NCI-H1092 treated with DMSO at 0.1 percent for 48 hours (cell line): ENCODE results near the gene SYTL2.
A peak's percentile ranks its signal among the peaks of the same experiment; 100 is the strongest.

Experiments used
- DNase-seq: peaks from one replicate; lab custom pipeline; 2025; lab: John Stamatoyannopoulos, UW

SYTL2 gene

DNA sequence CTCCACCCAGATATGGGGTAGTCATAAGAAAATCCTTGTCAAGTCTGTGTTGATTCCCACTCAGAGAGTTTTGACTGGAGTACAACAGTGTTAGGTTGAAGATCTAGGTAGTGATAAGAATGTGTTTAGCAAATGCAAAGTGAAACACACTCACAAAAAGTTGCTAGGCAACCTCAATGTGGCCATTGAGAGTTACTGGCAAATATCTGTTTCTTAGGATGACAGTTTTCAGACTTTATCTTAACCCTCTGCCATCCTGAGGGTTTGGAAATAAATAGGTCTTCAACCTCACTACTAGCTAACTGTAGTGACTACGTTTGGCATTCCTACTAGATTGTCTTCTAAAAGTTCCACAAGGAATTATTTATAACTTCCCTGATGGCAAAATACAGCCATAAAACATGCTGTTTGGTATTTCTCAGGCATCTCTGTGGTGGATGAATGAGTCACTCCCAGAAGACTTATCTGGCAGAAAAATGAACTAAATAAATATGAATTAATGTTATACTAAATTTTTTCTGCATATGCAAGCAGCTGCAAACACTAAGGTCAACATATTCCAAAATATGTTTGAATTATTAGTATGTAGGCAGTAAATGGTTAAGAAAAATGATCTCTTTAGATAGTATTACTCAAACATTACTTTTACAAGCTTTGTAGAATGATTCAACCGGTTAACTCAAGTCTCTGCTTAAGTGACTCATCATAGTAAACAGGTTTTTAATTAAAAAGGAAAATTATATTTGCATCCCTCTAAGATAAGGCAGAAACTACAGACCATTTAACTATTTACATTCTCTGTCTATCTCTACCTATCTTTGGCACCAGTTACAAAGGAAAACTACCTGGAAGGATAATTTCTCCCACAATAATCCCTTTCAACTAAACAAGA, 17.1 kb upstream of the SYTL2 start:
- no peak for DNase-seq

DNA sequence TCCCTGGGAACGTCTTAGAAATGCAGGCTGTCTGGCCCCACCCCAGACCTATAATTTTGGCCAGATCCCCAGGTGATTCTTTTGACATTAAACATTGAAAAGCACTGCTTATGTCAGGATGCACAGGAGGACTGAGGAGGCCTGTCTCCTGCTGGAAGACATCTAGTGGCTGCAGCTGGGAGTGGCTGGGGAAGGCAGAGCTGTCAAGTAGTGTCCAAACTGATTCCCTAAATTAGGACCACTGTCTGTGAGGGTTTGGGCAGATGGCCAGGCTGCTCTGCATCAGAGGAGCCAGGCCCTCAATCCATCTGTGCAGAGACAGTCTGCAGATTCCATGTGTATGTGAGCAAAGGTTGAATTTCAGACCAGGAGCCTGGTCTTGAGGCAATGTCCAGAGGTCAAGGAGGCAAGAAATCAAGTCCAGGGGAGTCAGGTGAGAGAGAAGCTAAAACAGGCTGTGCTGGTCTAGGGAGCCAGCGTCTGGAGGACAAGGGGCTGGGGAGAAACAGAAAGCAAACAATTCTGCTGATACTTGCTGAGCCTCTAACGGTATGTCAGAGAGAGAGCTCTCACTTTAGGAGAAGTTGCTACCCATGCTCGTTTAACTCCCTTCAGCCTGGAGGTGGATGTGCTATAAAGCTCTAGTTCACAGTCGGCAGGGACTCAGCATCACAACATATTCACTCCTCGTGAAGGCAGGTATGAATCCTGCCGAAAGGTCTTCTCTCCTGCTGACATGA, 15.3 kb upstream of the SYTL2 start:
- DNase-seq = peak; percentile 4

DNA sequence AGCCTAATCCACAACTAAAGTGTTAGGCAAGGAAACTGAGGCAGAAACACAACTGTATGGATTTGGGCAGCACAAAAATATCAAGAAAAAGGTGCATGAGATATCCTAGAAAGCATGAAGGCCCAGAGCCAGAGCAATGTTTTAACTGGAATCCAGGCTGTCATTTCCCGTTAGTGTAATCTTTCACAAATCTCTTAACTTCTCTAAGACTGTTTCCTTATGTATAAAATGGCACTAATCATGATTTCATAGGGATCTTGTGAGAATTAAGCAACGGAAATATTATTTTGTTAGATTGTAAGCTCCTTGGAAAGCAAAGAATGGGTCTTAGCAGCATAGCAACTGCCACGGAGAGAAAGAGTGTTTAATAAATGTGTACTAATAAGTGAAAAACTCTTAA, 14.7 kb upstream of the SYTL2 start:
- DNase-seq = no peak

DNA sequence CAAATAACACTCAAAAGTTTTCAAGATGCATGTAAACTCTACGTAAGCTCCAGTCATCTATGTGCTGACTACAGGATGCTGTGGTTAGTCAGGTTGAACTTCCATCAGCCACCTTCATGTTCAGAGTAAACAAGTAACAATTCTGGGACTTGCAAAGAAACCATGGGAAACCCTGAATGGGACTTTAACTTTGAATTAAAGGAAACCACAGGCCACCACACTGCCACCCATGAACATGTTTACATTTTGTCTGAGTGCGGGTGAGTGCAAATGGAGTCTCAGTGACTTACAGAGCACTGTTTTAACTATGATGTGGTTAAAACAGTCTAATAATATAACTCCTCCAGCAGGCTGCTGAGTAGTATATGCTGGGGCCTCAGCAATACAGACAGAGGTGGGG, 12.9 kb upstream of the SYTL2 start:
- no peak for DNase-seq

DNA sequence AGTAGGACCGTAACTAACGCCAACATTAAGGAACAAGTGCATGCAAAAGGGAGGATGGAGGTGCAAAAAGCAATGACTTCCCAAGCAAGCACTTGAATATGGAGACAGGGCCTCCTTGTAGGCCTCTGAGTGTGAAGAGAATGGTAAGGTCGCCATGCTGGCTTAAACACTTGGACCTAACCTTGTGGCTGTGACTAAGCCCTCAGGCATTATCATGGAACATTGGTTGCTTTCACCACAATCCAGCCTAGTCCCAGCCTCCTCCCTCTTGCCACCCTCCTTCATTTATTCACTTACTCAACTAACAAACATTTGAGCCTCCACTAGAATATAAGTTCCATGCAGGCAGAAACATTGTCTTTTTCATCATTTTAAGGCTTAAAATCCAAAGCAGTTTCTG, 11.9 kb upstream of the SYTL2 start:
- DNase-seq = no peak

DNA sequence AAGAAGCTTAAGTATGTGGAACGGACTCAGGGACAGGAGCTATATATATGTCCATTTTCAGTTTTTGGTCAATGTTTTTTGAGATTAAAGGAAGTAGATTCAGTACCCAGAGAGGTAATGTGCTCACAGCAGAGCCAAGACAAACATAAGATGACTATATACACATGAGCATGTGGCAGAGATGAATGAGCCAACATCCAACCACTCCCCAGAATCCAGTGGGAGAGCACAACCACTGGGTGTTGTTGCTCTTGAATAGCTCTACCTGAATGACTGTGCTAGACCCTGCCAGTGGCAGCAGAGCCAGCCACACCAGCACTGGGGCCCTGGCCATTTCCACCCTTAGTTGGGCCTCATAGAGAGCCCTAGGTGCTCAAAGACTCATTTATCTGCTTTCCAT, 10.7 kb upstream of the SYTL2 start:
- DNase-seq = no peak

DNA sequence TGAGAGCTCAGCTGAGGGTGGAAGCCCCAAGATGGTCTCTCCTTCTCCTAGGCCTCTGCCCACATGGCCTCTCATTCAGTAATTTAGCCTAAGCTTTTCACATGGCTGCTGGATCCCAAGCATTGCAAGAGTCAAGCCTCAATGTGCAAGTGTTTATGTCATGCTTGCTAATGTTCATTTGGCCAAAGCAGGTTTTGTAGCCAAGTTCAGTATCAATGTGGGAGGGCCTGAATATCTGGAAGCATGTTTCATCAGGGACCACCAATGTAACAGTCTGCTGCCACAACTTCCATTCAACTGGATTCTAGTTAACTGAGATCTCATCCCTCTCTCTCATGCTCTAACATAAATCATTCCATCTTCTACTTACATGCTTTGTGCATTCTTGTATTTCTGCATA, 8.5 kb upstream of the SYTL2 start:
- DNase-seq = no peak

DNA sequence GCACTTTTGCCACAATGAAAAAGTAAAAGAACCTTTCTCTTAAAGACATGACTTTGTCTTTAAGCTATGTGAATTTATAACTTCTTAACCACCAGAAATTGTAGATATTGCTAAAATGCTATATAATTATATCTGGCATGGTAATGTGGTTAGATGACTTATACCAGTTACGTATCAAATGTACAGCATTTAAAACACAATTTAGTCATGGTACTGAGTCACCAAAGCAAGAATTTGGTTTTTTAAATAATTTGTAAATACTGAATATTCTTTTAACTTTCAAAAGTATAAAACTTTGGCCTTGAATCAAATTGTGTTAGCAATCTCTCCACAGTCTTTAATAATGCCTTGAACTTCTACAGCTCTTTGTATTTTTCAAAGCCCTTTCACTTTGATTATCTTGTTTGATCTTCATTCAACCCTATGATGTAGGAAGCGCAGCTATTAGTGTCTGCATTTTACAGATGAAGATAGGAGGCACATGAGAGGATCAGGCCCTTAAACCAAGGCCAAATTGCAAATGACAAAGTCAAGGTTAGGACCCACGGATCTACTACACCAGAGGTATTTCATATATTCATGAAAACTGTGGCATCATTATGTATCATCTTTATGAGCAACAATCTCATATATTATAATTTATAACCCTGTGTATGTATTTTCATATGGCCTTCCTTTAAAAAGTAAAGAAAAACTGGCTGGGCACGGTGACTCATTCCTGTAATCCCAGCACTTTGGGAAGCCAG, 4.4 kb upstream of the SYTL2 start:
- DNase-seq = no peak

DNA sequence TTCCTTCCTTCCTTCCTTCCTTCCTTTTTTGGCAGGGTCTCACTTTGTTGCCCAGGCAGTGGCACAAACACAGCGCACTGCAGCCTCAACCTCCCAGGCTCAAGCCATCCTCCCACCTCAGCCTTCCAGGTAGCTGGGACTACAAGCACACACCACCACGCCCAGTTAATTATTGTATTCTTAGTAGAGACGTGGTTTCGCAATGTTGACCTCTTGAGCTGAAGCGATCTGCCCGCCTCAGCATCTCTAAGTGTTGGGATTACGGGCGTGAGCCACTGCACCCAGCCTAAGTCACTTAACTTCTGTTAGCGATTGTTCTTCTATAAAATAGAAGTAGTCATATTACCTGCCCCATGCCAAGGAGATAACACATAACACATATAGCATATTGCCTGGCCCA, 2.8 kb upstream of the SYTL2 start:
- DNase-seq = no peak

DNA sequence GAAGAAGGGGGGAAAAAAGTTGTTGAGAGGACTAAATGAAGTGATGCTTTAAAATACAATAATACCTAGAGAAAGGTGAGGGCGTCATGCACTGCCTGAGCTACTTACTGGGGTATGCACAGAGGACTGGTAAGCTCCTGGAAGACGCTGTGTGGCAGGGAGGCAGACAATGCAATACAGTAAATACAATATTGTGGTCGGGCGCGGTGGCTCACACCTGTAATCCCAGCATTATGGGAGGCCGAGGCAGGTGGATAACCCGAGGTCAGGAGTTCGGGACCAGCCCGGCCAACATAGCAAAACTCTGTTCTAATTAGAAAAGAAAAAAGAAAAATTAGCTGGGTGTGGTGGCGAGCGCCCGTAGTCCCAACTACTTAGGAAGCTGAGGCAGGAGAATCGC, 683 bp upstream of the SYTL2 start:
- DNase-seq = no peak

DNA sequence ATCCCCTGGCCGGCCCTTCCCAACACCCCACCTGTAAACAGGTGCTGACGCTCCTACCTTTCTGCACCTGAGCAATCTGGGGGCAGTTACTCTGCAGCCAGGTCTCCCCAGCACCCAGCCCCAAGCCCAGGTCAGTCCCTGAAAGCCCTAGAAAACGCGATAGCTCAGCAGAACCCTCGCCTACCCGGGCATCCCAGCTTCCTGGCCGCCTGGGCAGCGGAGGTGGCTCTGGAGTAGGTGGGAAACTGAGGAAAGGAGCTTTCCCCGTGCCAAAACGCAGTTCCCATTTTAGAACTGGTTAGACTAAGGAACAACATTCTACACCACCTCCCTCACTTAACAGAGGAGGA, 445 bp downstream of the SYTL2 start:
- no peak for DNase-seq

DNA sequence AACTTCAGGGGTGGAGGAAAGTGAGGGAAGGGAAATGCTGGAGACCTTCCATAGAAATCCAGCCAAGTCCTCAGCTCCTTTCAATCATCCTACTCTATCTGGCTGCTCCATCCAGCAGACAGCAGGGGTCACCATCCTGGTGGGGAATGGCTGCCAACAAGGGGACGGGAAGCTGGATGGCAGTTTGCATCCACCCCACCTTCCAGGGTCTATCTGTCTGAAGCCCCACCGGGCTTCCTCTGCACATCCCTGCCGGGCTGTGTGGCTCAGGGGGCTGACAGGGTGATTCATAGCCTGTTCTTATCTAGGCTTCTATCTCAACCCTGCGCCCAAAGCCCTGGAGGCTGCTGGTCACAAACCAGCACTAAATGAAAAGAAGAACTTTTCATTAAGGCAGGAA, 1.1 kb downstream of the SYTL2 start:
- peak; percentile 2 for DNase-seq

DNA sequence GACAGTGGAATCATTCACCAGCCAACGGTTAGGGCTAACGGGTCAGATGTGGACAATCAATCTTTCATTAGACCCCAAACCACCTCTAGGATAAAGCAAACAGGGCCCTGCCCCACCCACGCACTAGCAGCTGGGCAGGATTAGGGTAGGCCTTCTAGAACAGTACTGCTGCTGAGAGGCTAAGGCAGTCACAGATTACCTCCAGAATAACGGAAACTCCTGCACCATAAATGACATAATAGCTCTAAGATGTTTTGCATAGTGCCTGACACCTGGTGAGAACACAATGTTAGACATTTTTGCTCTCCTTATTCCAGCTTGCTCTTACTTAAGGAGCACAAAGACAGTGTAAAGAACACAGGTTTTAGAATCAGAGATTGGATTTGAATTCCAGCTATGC, 1.8 kb downstream of the SYTL2 start:
- DNase-seq = no peak

DNA sequence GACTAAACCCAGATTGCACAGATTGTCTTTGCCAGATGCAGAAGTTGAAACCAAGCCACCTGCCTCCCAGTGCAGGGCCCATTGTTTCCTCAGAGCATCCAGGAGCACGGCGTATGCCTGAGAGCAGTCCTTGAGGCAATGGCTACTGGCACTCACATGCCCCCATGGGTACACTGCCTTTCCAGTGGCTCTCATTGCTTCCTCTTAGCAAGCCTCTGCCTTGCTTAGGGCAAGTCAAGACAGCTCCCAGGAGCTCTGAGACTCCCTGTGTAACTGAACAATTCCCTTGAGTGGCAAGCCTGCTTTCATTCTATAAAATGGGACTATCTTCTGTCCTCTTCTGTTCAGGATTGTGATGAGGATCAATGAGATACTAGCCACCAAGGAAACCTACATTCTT, 4.1 kb downstream of the SYTL2 start:
- DNase-seq = no peak

DNA sequence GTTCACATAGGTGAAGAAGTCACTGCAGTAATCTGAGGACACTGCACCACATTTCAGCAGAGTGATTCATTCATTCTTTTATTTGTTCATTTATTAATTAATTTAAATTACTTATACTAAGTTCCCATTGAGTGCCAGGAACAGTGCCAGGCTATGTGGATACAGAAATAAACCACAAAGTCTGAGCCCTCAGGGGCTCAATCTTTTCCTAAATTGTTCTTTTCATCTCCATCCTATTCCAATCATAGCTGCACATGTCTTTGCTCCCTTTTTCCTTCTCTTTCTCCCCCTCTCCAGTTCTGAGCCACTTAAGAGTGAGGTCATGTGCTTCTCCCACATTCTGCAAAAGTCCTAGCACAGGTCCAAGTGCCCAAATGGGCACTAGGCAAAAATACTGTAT, 4.9 kb downstream of the SYTL2 start:
- DNase-seq = no peak

DNA sequence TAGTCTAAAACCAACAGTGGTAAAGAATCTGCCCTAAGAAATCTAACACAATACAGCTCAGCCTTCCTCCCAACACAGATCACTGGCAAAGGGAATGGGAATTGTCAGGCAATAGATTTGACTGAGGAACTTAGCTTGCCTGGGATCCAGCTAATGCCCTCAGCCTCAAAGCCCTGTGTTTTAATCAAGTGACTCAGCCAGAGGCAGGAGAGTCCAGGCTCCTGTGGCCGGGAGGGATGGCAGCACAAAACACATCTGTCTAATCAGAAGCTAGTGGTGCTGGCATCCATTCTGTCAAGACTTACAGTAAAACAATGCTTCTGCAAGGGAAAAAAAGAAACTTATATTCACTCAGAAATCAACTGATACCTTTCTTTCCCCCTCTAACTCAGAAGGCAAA, 5.6 kb downstream of the SYTL2 start:
- no peak for DNase-seq

DNA sequence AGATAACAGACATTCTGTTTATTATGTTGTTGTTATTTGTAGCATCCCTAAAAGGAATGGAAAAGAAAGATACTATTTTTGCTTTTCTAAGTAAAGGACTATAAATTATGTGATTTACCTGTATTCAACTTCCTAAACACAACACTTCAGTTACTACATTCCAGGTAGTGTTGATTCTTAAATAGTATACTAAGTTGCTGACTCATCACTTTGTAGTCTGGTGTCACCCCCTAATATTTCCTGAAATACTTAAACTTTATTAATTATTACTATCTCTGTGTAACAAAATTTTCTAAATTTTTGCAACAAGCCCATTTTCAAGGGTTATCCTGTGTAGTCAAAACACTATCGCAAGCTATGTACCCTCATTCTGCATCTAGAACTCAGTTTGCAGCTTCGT, 7.0 kb downstream of the SYTL2 start:
- no peak for DNase-seq

DNA sequence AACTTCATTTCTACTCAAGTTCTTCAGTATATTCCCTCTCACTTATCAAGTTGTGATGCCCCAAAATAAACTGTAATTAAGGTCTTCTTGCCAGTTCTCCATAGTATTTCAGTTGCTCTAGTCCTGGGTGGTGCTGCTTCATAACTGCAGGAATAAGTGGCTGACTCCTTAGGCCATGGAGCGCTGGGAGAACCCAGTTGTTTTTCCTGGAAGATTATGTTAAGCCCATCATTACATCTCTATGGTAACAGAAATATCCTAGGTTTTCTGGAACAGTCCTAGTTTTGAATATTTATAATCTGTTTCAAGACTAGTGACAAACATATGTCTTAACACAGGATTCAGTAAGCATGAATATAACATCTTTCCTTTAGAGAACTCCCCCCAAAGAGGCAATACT, 7.6 kb downstream of the SYTL2 start:
- no peak for DNase-seq

DNA sequence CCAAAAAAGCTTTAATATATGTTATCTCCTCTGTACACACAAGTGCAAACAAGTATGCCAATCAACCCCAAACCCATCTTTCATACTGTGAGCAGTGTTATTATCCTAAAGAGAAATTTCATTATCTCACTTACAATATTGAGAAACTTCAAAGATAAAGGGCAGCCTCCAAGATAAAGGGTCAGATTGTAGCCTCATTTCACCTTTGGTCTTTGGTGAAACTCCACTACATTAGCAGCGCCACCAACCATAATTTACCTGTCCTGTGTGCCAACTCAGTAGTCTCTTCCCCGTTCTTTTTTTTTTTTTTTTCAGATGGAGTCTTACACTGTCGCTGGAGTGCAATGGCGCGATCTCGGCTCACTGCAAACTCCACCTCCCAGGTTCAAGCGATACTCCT, 9.4 kb downstream of the SYTL2 start:
- no peak for DNase-seq

DNA sequence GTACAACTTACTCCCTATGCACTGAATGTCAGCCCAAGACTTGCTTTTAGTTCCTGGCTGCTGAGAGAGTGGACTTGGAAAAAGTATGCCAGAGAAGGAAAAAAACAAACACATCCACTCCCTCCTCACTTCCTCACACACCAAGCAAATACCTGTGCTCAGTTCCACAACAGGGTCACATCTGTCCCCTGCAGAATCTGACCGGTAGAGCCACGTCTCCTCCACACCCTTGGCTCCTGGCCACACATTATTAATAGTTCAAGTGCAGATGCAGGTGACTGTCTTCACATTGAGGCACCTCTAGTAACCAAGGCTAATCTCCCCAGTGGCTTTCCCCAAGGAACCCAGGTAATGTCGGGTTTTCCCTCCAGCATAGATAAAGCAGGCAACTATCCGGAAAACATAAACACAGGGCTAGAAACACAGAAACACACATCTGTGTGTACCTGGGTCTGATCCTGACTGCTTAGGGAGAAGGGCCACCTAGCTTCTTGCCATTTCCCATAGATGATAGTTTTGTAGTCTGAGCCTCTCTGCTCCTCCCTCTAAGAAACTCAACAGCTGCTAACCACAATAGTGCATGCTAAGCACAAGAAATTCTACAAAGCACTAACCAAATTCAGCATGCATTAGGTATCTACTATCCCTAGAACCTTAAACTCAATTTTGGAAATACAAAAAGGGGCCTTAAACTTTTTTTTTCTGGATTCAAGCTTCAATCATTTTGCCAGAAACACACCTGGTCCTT, 10.2 kb downstream of the SYTL2 start:
- no peak for DNase-seq

DNA sequence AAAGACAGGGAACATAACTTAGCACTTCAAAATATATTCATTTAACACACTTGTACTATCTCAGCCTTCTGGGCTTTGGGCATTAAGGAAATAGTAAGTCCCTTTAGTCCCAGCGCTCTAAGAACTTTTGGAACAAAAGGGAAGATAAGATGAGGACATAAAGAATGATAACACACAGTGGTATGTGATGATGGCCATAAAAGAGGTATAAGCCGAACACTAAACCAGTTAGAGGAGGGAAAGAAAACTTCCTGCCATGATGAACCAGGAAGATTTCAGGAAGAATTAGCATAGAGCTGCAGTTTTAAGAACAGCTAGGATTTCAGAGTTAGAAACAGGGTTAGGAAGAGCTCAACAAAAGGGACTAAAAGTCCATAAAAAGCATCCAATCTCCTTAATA, 11.8 kb downstream of the SYTL2 start:
- no peak for DNase-seq

DNA sequence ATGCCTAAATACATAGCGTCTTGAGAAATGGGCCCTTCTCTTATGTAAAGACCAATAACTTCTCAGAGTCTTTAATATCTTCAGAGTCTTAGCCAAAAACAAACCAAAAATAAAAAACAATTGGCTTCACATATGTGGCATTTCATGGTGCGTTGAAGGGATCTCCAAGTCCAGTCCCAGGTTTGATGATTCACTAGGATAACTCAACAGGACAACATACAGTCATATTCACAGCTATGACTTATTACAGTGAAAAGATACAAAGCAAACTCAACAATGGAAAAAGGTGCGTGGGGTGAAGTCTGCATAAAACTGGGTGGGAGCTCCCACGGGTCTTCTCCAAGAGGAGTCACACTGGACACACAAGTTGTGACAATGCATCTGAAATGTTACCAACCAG, 12.6 kb downstream of the SYTL2 start:
- no peak for DNase-seq
